H9 (cell line): Measurements from ENCODE around the gene PRKAG2. TPM values are rescaled to one million over a fixed set of nuclear protein-coding genes. Genes with fewer than 3 reads are reported as not detected.

Experiments
- DNase-seq: peaks from one replicate; pipeline ENCODE4 v3.0.0-alpha.2; 2017
- H2AFZ ChIP-seq: one replicate; pipeline ENCODE4 v1.6.1; 2013; ENCODE audit warnings: mild to moderate bottlenecking, low read length, control low read depth, moderate library complexity
- H2AK5ac ChIP-seq: 2 replicates; pipeline ENCODE4 v1.6.1; 2013; ENCODE audit warnings: low read length, control low read depth, mixed read lengths; ENCODE audit not compliant: insufficient read length
- H2BK120ac ChIP-seq: one replicate; pipeline ENCODE4 v1.6.1; 2013; ENCODE audit warnings: low read depth, mild to moderate bottlenecking, low read length, control low read depth, inconsistent platforms; ENCODE audit not compliant: poor library complexity, severe bottlenecking
- H2BK12ac ChIP-seq: 2 replicates; pipeline ENCODE4 v1.6.1; 2013; ENCODE audit warnings: low read length, control low read depth, mixed read lengths, low read depth; ENCODE audit not compliant: insufficient read length
- H2BK15ac ChIP-seq: 2 replicates; pipeline ENCODE4 v1.6.1; 2013; ENCODE audit warnings: low read depth, low read length, control low read depth
- H2BK20ac ChIP-seq: one replicate; pipeline ENCODE4 v1.6.1; 2013; ENCODE audit warnings: low read depth, mild to moderate bottlenecking, low read length, control low read depth, inconsistent platforms; ENCODE audit not compliant: poor library complexity, severe bottlenecking
- H2BK5ac ChIP-seq: 2 replicates; pipeline ENCODE4 v1.6.1; 2013; ENCODE audit warnings: low read length, control low read depth, mixed read lengths; ENCODE audit not compliant: insufficient read length
- H3K14ac ChIP-seq: 2 replicates; pipeline ENCODE4 v1.6.1; 2013; ENCODE audit warnings: low read length, control low read depth; ENCODE audit not compliant: insufficient read depth
- H3K18ac ChIP-seq: 2 replicates; pipeline ENCODE4 v1.6.1; 2013; ENCODE audit warnings: low read depth, mild to moderate bottlenecking, mixed read lengths, low read length, control low read depth; ENCODE audit not compliant: insufficient read length
- H3K23ac ChIP-seq: 2 replicates; pipeline ENCODE4 v1.6.1; 2013; ENCODE audit warnings: low read length, control low read depth, mixed read lengths, low read depth; ENCODE audit not compliant: insufficient read length
- H3K23me2 ChIP-seq: 2 replicates; pipeline ENCODE4 v1.6.1; 2013; ENCODE audit warnings: low read depth, mild to moderate bottlenecking, mixed read lengths, low read length, control low read depth; ENCODE audit not compliant: insufficient read length, poor library complexity, severe bottlenecking
- H3K27ac ChIP-seq: 2 replicates; pipeline ENCODE4 v1.5.1; 2013; ENCODE audit warnings: low read length, control low read depth, mixed read lengths, low read depth; ENCODE audit not compliant: insufficient read length
- H3K27me3 ChIP-seq: 2 replicates; pipeline ENCODE4 v1.6.1; 2013; ENCODE audit warnings: low read length, control low read depth, inconsistent platforms; ENCODE audit not compliant: insufficient read depth
- H3K4ac ChIP-seq: 2 replicates; pipeline ENCODE4 v1.6.1; 2013; ENCODE audit warnings: low read depth, mild to moderate bottlenecking, control low read depth, inconsistent platforms, low read length, moderate library complexity
- H3K4me1 ChIP-seq: 2 replicates; pipeline ENCODE4 v1.6.1; 2013; ENCODE audit warnings: low read length, control low read depth, inconsistent platforms; ENCODE audit not compliant: insufficient read depth
- H3K4me2 ChIP-seq: 2 replicates; pipeline ENCODE4 v1.6.1; 2013; ENCODE audit warnings: low read length, control low read depth, mixed read lengths; ENCODE audit not compliant: insufficient read length, insufficient read depth
- H3K56ac ChIP-seq: 2 replicates; pipeline ENCODE4 v1.6.1; 2013; ENCODE audit warnings: low read depth, mild to moderate bottlenecking, mixed read lengths, low read length, control low read depth; ENCODE audit not compliant: insufficient read length
- H3K79me1 ChIP-seq: 2 replicates; pipeline ENCODE4 v1.6.1; 2013; ENCODE audit warnings: low read depth, mild to moderate bottlenecking, moderate library complexity, low read length, control low read depth, inconsistent platforms; ENCODE audit not compliant: insufficient read depth, poor library complexity, severe bottlenecking
- H3K79me2 ChIP-seq: 2 replicates; pipeline ENCODE4 v1.6.1; 2013; ENCODE audit warnings: low read length, control low read depth, inconsistent platforms; ENCODE audit not compliant: insufficient read depth
- H3K9ac ChIP-seq: 2 replicates; pipeline ENCODE4 v1.6.1; 2013; ENCODE audit warnings: low read length, control low read depth, mixed read lengths; ENCODE audit not compliant: insufficient read length; ENCODE audit errors: extremely low read depth
- H3K9me3 ChIP-seq: one replicate; pipeline ENCODE4 v1.6.1; 2013; ENCODE audit warnings: low read depth, low read length, inconsistent platforms; ENCODE audit not compliant: control insufficient read depth
- H3T11ph ChIP-seq: one replicate; pipeline ENCODE4 v1.6.1; 2013; ENCODE audit warnings: mild to moderate bottlenecking, low read length, control low read depth, inconsistent platforms
- H4K20me1 ChIP-seq: one replicate; pipeline ENCODE4 v1.6.1; 2013; ENCODE audit not compliant: control insufficient read depth, insufficient read length, insufficient read depth
- H4K5ac ChIP-seq: 2 replicates; pipeline ENCODE4 v1.6.1; 2013; ENCODE audit warnings: low read depth, mild to moderate bottlenecking, mixed read lengths, low read length, control low read depth; ENCODE audit not compliant: insufficient read length
- H4K8ac ChIP-seq: replicated peaks from 2 replicates; pipeline ENCODE4 v1.6.1; 2013; ENCODE audit warnings: low read length, control low read depth, mixed read lengths, low read depth; ENCODE audit not compliant: insufficient read length
- H4K91ac ChIP-seq: 2 replicates; pipeline ENCODE4 v1.6.1; 2013; ENCODE audit warnings: low read depth, mild to moderate bottlenecking, moderate library complexity, mixed read lengths, low read length, control low read depth; ENCODE audit not compliant: insufficient read length
- H3K27ac Mint-ChIP-seq, 3 experiments: 2 replicates in 2 of 3; 3 replicates in 1 of 3; pipeline ENCODE4 v1.8.0; 2020 to 2021; ENCODE audit warnings: mixed read lengths in 3 of 3, mild to moderate bottlenecking in 1 of 3, moderate library complexity in 1 of 3
- H3K27me3 Mint-ChIP-seq: 2 replicates; pipeline ENCODE4 v1.8.0; 2021; ENCODE audit warnings: low read depth, mild to moderate bottlenecking, moderate library complexity, mixed read lengths
- H3K36me3 Mint-ChIP-seq, 3 experiments: 2 replicates in 2 of 3; 3 replicates in 1 of 3; pipeline ENCODE4 v1.8.0; 2020 to 2021; ENCODE audit warnings: low read depth in 3 of 3, mixed read lengths in 3 of 3; ENCODE audit not compliant: insufficient read depth in 1 of 3
- H3K4me1 Mint-ChIP-seq, 2 experiments: 2 replicates each; pipeline ENCODE4 v1.8.0; 2020; ENCODE audit warnings: mixed read lengths in 2 of 2
- H3K4me3 Mint-ChIP-seq, 2 experiments: 2 replicates in 1 of 2; 3 replicates in 1 of 2; pipeline ENCODE4 v1.8.0; 2020 to 2021; ENCODE audit warnings: mild to moderate bottlenecking in 2 of 2, mixed read lengths in 2 of 2, moderate library complexity in 1 of 2
- H3K9me3 Mint-ChIP-seq, 2 experiments: 2 replicates in 1 of 2; 3 replicates in 1 of 2; pipeline ENCODE4 v1.8.0; 2020; ENCODE audit warnings: mild to moderate bottlenecking in 2 of 2, mixed read lengths in 2 of 2, moderate library complexity in 1 of 2
- WGBS: extraction: QIAGEN DNeasy Blood & Tissue Kit; methylation state at CpG from one replicate; pipeline ENCODE4 v1.1.7; 2013; ENCODE audit warnings: missing lambda C conversion rate, low lambda C conversion rate, mixed read lengths; ENCODE audit not compliant: insufficient read length; ENCODE audit errors: extremely low coverage; 5-methylcytosine and 5-hydroxymethylcytosine counted together
- total RNA-seq: library from RNA; stranded (reverse); gene quantifications from 2 replicates; pipeline ENCODE4 v1.2.1, GENCODE V29; 2021
- TF ChIP-seq, protein P1 (sequence below): fragments of 200-600 bp; sonication (generic); conservative IDR thresholded peaks from 3 replicates; pipeline ENCODE4 v1.8.0; 2021; ENCODE audit warnings: antibody characterized with exemption, mild to moderate bottlenecking

The PRKAG2 gene
- total RNA-seq, 1 experiment from 2014 or later = 11.8 TPM

DNA sequence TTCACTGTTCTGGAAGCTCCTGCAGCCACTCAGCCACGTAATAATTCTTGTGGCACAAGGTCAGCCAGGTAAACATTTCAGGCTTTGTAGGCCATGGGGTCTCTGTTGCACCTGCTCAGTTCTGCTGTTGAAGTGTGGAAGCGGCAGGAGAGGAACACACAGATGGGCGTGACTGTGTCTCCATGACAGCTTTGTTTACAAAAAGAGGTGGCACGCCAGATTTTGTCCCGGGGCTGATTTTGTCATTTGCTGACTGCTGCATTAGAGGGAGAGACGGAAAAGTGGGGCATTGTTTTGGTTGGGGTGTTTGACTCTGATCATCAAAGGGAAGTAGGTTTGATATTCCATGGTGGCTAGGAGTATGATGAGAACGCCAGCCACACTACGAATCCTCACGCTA lies 103.1 kb downstream of the PRKAG2 start:
- Histone ChIP-seq H3K27me3 (no peaks in the 10 kb centered on the region), H4K20me1 (no peaks in the 10 kb centered on the region), H3K14ac (no peak overlapping the region), H3K79me1 (no peaks in the 10 kb centered on the region), H2AFZ (no peak overlapping the region), H3K4me1 (no peaks in the 10 kb centered on the region), H2AK5ac (no peak overlapping the region), H4K8ac (no peak overlapping the region), H2BK5ac (no peak overlapping the region), H3T11ph (no peak overlapping the region), H3K23ac (no peak overlapping the region), H3K9me3 (peaks cover 4% of the 10 kb centered on the region), H3K56ac (no peak overlapping the region), H3K4me2 (no peak overlapping the region), H3K27ac (no peak overlapping the region), H3K79me2 (no peaks in the 10 kb centered on the region), H4K5ac (no peak overlapping the region), H2BK15ac (no peak overlapping the region), H3K9ac (no peak overlapping the region), H4K91ac (no peak overlapping the region), H3K18ac (no peak overlapping the region), H3K23me2 (no peaks in the 10 kb centered on the region), H2BK20ac (no peak overlapping the region), H2BK120ac (no peak overlapping the region), H3K4ac (no peak overlapping the region), H2BK12ac (no peak overlapping the region)
- TF ChIP-seq, protein P1, sequence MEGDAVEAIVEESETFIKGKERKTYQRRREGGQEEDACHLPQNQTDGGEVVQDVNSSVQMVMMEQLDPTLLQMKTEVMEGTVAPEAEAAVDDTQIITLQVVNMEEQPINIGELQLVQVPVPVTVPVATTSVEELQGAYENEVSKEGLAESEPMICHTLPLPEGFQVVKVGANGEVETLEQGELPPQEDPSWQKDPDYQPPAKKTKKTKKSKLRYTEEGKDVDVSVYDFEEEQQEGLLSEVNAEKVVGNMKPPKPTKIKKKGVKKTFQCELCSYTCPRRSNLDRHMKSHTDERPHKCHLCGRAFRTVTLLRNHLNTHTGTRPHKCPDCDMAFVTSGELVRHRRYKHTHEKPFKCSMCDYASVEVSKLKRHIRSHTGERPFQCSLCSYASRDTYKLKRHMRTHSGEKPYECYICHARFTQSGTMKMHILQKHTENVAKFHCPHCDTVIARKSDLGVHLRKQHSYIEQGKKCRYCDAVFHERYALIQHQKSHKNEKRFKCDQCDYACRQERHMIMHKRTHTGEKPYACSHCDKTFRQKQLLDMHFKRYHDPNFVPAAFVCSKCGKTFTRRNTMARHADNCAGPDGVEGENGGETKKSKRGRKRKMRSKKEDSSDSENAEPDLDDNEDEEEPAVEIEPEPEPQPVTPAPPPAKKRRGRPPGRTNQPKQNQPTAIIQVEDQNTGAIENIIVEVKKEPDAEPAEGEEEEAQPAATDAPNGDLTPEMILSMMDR = no peak
- peaks cover 0 to 7% of the 10 kb centered on the region in 2 experiments; a peak in 3 of 4 replicates for H3K4me1 Mint-ChIP-seq
- peaks cover 3 to 10% (median 5%) of the 10 kb centered on the region in 3 experiments; a peak in 4 of 7 replicates for H3K36me3 Mint-ChIP-seq
- peaks cover 10 to 14% of the 10 kb centered on the region in 2 experiments for H3K9me3 Mint-ChIP-seq
- no peak overlapping the region for H3K4me3 Mint-ChIP-seq
- no peak for DNase-seq
- peaks cover 20% of the 10 kb centered on the region for H3K27me3 Mint-ChIP-seq
- H3K27ac Mint-ChIP-seq = no peak overlapping the region
- no CpG with 5 or more reads among the region's 9 CpGs for WGBS
